Measurements from ENCODE around the gene ENKUR.

ENKUR gene

DNA sequence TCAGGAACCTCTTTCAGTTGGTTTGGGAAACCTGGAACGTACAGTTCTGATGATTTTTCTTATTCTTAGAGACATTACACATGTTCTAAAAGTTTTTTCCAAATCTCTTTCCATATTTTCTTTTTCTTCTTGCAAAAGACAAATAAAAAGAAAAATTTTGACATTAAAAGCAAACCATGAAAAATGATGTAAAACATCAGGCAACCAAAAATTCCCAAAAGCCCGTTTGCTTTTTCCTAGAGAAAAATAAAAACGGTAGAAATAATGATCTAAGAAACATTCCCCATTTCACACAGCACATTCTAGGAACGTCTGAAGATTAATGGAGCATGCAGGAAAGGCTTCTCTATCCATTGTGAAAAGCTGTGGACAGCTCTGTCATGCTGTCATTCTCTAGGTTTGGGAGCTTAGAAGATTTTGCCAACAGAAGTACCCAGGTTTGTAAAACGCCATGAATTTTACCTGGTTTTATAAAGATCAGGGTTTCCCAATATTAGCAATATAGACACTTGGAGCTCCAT lies 52.4 kb downstream of the ENKUR start:
- DNase-seq, result no peak
- Histone ChIP-seq H3K27me3 (replicated peaks) (no peaks in the 10 kb centered on the region), H3K4me3 (ENCODE audit: low read depth, low read length) (no peak overlapping the region), H3K27ac (no peak overlapping the region), H3K36me3 (replicated peaks) (no peaks in the 10 kb centered on the region)
- TF ChIP-seq, protein P1, sequence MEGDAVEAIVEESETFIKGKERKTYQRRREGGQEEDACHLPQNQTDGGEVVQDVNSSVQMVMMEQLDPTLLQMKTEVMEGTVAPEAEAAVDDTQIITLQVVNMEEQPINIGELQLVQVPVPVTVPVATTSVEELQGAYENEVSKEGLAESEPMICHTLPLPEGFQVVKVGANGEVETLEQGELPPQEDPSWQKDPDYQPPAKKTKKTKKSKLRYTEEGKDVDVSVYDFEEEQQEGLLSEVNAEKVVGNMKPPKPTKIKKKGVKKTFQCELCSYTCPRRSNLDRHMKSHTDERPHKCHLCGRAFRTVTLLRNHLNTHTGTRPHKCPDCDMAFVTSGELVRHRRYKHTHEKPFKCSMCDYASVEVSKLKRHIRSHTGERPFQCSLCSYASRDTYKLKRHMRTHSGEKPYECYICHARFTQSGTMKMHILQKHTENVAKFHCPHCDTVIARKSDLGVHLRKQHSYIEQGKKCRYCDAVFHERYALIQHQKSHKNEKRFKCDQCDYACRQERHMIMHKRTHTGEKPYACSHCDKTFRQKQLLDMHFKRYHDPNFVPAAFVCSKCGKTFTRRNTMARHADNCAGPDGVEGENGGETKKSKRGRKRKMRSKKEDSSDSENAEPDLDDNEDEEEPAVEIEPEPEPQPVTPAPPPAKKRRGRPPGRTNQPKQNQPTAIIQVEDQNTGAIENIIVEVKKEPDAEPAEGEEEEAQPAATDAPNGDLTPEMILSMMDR (IDR thresholded peaks at IDR 0.05; ENCODE audit: low read depth, low read length, missing control alignments), result no peak
- in situ Hi-C loops (cut with HindIII; ENCODE audit: low pct_ligation_motif_present, low sequenced_read_pairs), result no loop called here

DNA sequence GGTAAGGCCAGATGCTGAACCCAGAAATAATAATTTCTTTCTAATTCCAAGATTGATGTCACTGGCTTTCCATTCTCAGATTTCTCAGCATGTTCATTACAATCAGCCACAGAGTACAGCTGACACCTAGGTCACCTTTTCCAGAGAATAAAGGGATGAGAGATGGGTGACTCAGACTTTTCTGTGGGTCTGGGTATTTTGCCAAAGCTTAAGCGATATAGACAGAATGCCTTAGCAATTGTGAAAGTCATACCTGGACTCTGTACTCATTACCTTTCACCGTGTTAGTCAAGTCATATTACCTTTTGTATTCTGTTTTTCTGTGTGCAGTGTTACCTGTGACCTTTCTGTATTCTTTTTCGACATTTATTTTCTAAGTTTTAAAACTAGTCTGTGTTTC lies 53.0 kb downstream of the ENKUR start:
- no peaks in the 10 kb centered on the region for H3K36me3 ChIP-seq (replicated peaks)
- H3K27me3 ChIP-seq (replicated peaks), result no peaks in the 10 kb centered on the region
- no peak overlapping the region for H3K4me3 ChIP-seq (ENCODE audit: low read depth, low read length)
- no peak overlapping the region for H3K27ac ChIP-seq
- TF ChIP-seq, protein P1 (IDR thresholded peaks at IDR 0.05; ENCODE audit: low read depth, low read length, missing control alignments), result no peak
- in situ Hi-C loops (cut with HindIII; ENCODE audit: low pct_ligation_motif_present, low sequenced_read_pairs), result no loop called here
- peak; percentile 33 for DNase-seq

DNA sequence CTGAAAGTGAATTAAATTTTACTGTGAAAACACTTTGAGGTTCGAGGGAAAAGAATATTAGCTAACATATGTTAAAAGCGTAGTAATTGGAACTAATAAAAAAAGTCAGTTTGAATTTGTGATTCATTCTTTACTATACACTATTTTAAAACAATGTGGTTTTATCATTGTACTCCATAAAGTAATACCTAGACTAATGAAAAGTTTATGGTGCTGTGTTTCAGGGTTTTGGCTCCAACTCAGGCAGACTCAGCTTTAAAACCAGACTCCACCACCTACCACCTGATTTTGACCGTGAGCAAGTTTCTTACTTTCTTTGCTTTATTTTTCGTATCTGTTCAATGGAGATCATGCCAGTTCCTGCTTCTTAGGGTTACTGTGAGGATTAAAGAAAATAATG lies 54.4 kb downstream of the ENKUR start:
- Histone ChIP-seq H3K36me3 (replicated peaks) (no peaks in the 10 kb centered on the region), H3K4me3 (ENCODE audit: low read depth, low read length) (no peak overlapping the region), H3K27ac (no peak overlapping the region), H3K27me3 (replicated peaks) (no peaks in the 10 kb centered on the region)
- DNase-seq, result no peak
- TF ChIP-seq, protein P1 (IDR thresholded peaks at IDR 0.05; ENCODE audit: low read depth, low read length, missing control alignments), result no peak
- in situ Hi-C loops (cut with HindIII; ENCODE audit: low pct_ligation_motif_present, low sequenced_read_pairs), result no loop called here

DNA sequence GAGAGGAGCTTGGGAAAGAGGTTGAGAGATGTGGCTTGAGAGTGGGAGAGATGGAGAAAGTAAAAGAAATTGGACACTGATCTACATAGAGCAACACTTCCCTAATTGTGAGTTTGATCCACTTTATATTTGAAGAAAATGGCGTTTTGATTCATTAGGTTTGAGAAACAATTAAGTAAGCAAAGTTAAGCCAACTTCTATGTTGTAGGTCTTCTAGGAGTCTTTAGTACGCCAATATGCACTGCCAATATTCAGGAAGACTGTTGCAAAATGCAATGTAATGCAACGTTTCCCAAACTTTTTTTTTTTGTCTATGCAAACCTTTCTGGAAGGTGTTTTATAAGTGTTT lies 56.6 kb downstream of the ENKUR start:
- Histone ChIP-seq H3K36me3 (replicated peaks) (no peaks in the 10 kb centered on the region), H3K27me3 (replicated peaks) (no peaks in the 10 kb centered on the region), H3K4me3 (ENCODE audit: low read depth, low read length) (no peak overlapping the region), H3K27ac (peak overlapping the region; percentile 89)
- DNase-seq, result no peak
- in situ Hi-C loops (cut with HindIII; ENCODE audit: low pct_ligation_motif_present, low sequenced_read_pairs), result no loop called here
- TF ChIP-seq, protein P1 (IDR thresholded peaks at IDR 0.05; ENCODE audit: low read depth, low read length, missing control alignments), result no peak

DNA sequence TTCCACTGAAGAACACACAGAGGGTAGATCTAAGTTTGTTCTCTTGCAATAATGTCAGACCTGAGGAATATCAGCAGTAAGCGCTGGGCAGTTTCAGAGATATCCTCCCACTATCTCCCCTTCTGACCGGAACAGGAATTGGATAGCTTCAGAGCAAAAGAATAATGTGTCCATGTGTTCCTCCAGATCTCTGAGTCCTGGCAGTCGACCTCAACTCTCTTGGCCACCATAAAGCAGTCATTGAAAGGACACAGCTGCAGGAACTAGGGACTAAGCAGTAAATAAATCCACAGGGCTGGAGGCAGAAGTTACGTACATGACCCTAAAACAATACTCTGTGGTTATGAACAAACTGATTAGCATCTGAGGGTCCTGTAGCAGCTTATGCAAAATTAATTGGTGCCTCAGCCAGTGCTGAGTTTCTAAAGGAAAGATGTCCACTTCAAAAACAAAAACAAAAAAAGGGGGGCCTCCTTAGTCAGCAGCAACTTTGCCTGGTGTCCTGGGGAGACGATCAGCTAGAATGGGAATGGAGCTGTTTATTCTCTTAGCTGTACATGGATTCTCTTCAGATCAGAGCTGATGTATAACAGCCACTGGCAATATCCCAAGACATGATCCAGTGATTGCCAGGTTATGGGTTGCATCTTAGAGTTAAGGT lies 57.1 kb downstream of the ENKUR start:
- Histone ChIP-seq H3K36me3 (replicated peaks) (no peaks in the 10 kb centered on the region), H3K4me3 (ENCODE audit: low read depth, low read length) (no peak overlapping the region), H3K27ac (peak overlapping the region; percentile 89), H3K27me3 (replicated peaks) (no peaks in the 10 kb centered on the region)
- in situ Hi-C loops (cut with HindIII; ENCODE audit: low pct_ligation_motif_present, low sequenced_read_pairs), result no loop called here
- TF ChIP-seq, protein P1 (IDR thresholded peaks at IDR 0.05; ENCODE audit: low read depth, low read length, missing control alignments), result peak; percentile 4
- peak; percentile 40 for DNase-seq
